Coronary artery (tissue), 2 donors: Measurements from ENCODE around the gene MAGI1.
A peak's percentile ranks its signal among the peaks of the same experiment; 100 is the strongest.

ENCODE experiments used
- DNase-seq: peaks from one replicate; pipeline ENCODE4 v3.0.0-alpha.2; 2017; ENCODE audit warnings: low spot score
- H3K27ac ChIP-seq, 2 donors: fragments of 200-600 bp; sonication (generic); one replicate each; pipeline ENCODE4 v1.5.1; 2016 to 2019
- H3K4me3 ChIP-seq: fragments of 200-600 bp; sonication (generic); 2 replicates; pipeline ENCODE4 v1.5.1; 2016; ENCODE audit warnings: mild to moderate bottlenecking, moderate library complexity
- CTCF ChIP-seq: fragments of 200-600 bp; sonication (generic); IDR thresholded peaks from one replicate; pipeline ENCODE4 v1.5.1; 2019; ENCODE audit warnings: antibody characterized with exemption

MAGI1 gene

GRCh38 chr3:66041116-66041515, 2.4 kb upstream of the MAGI1 start:
- TF ChIP-seq CTCF = no peak
- H3K4me3 ChIP-seq = no peak overlapping the region
- no peak for DNase-seq
- H3K27ac ChIP-seq = peak overlapping the region in 1 of 2 donors; percentile 96

- TF ChIP-seq CTCF = no peak
- Histone ChIP-seq H3K27ac (peak overlapping the region; percentile 92 to 96), H3K4me3 (peak overlapping the region; percentile 90)
- peak; percentile 77 for DNase-seq
Observed at GRCh38 chr3:66039590-66039887, 821 bp upstream of the MAGI1 start.

- no peak for TF ChIP-seq CTCF
- Histone ChIP-seq H3K27ac (peak overlapping the region; percentile 92 to 96), H3K4me3 (peak overlapping the region; percentile 90)
- DNase-seq = no peak
Observed at GRCh38 chr3:66038384-66038725, 363 bp downstream of the MAGI1 start.

- Histone ChIP-seq H3K4me3 (peak overlapping the region; percentile 90), H3K27ac (peak overlapping the region; percentile 92 to 96)
- no peak for TF ChIP-seq CTCF
- DNase-seq = peak; percentile 77
Observed at GRCh38 chr3:66037986-66038369, 740 bp downstream of the MAGI1 start.

GRCh38 chr3:66037330-66037985, 1.3 kb downstream of the MAGI1 start:
- Histone ChIP-seq H3K27ac (peak overlapping the region; percentile 92 to 96), H3K4me3 (peak overlapping the region; percentile 90)
- TF ChIP-seq CTCF = no peak
- DNase-seq = peak; percentile 77

GRCh38 chr3:66036586-66037148, 2.1 kb downstream of the MAGI1 start:
- Histone ChIP-seq H3K4me3 (peak overlapping the region; percentile 90), H3K27ac (peak overlapping the region; percentile 92 to 96)
- no peak for DNase-seq
- TF ChIP-seq CTCF = no peak

- TF ChIP-seq CTCF = no peak
- Histone ChIP-seq H3K4me3 (peak overlapping the region; percentile 90), H3K27ac (peak overlapping the region; percentile 92 to 96)
- DNase-seq = no peak
Observed at GRCh38 chr3:66035763-66036477, 2.8 kb downstream of the MAGI1 start.
